ENCODE results near the gene BAHCC1. TPM values are rescaled to one million over a fixed set of nuclear protein-coding genes. Genes with fewer than 3 reads are reported as not detected.

The BAHCC1 gene
- total and polyA plus RNA-seq, 9 of the 15 experiments (the other 6 are each of a cell fraction or from before 2014, with no cell fraction given): 0.14 to 26.9 (median 5.0) TPM

GRCh38 chr17:81510785-81511553 is 115.7 kb downstream of the BAHCC1 start (continued):
- peak; percentile 98 for TF ChIP-seq AFF4 (CRISPR knock-in tag; IDR thresholded peaks at IDR 0.05)
- TF ChIP-seq POLR2AphosphoS2 (IDR thresholded peaks at IDR 0.05; ENCODE audit: low read length): no peak
- no peak for TF ChIP-seq POLR3A (IDR thresholded peaks at IDR 0.05; ENCODE audit: borderline replicate concordance, extremely low read depth, insufficient read depth, insufficient read length)
- no peak for TF ChIP-seq ZBTB26 (CRISPR knock-in tag; IDR thresholded peaks at IDR 0.05)
- TF ChIP-seq JUND (IDR thresholded peaks at IDR 0.05; ENCODE audit: borderline replicate concordance, low read depth, low read length): no peak
- TF ChIP-seq JUND (tag; IDR thresholded peaks at IDR 0.05; ENCODE audit: borderline replicate concordance, low read depth, low read length): no peak
- TF ChIP-seq RBM17 (IDR thresholded peaks at IDR 0.05; ENCODE audit: borderline replicate concordance, low read depth, low read length): no peak
- TF ChIP-seq MED1 (CRISPR knock-in tag; IDR thresholded peaks at IDR 0.05; ENCODE audit: borderline replicate concordance): no peak
- no peak for TF ChIP-seq CHD7 (IDR thresholded peaks at IDR 0.05; ENCODE audit: low read depth, low read length)
